Activated naive CD4-positive, alpha-beta T cell (primary cell): ENCODE measurements around the gene TRIP13.

ENCODE experiments used
- DNase-seq, 4 experiments: peaks; one replicate each; lab custom pipeline; 2025; lab: John Stamatoyannopoulos, UW

The TRIP13 gene

GRCh38 chr5:854966-855743 lies 37.5 kb upstream of the TRIP13 start:
- DNase-seq = no peak

GRCh38 chr5:855771-856530 lies 36.7 kb upstream of the TRIP13 start:
- no peak for DNase-seq

- no peak for DNase-seq
These were observed 35.9 kb upstream of the TRIP13 start for GRCh38 chr5:856531-857425.

- DNase-seq = no peak
These were observed 34.0 kb upstream of the TRIP13 start for GRCh38 chr5:858726-859125.

- no peak for DNase-seq
These were observed 33.3 kb upstream of the TRIP13 start for GRCh38 chr5:859391-859790.

- no peak for DNase-seq
These were observed 32.8 kb upstream of the TRIP13 start for GRCh38 chr5:859798-860296.

- no peak for DNase-seq
These were observed 32.1 kb upstream of the TRIP13 start for GRCh38 chr5:860506-861150.

GRCh38 chr5:861442-862366 lies 31.0 kb upstream of the TRIP13 start:
- no peak for DNase-seq

GRCh38 chr5:862367-863243 lies 30.1 kb upstream of the TRIP13 start:
- DNase-seq = no peak

- no peak for DNase-seq
These were observed 29.4 kb upstream of the TRIP13 start for GRCh38 chr5:863244-863805.

- no peak for DNase-seq
These were observed 28.1 kb upstream of the TRIP13 start for GRCh38 chr5:864492-865167.

- DNase-seq = no peak
These were observed 27.5 kb upstream of the TRIP13 start for GRCh38 chr5:865168-865521.

GRCh38 chr5:865771-866170 lies 26.9 kb upstream of the TRIP13 start:
- no peak for DNase-seq

- DNase-seq = no peak
These were observed 25.3 kb upstream of the TRIP13 start for GRCh38 chr5:867300-867870.

GRCh38 chr5:868428-869135 lies 24.1 kb upstream of the TRIP13 start:
- no peak for DNase-seq

- DNase-seq = no peak
These were observed 21.7 kb upstream of the TRIP13 start for GRCh38 chr5:870956-871355.

GRCh38 chr5:871596-872298 lies 20.9 kb upstream of the TRIP13 start:
- no peak for DNase-seq
